ENCODE results near the gene CENPC. TPM values are rescaled to one million over a fixed set of nuclear protein-coding genes. Genes with fewer than 3 reads are reported as not detected.

Gene CENPC
- total RNA-seq, 1 experiment from 2014 or later: 19.7 TPM

GRCh38 chr4:67550451-67550850 lies 5.1 kb upstream of the CENPC start:
- H3K4me1 ChIP-seq: no peaks in the 10 kb centered on the region
- Mint-ChIP-seq H3K27me3 (ENCODE audit: insufficient read depth, unreplicated experiment) (peaks cover 2% of the 10 kb centered on the region), H3K9me3 (ENCODE audit: unreplicated experiment) (no peaks in the 10 kb centered on the region), H3K4me3 (ENCODE audit: unreplicated experiment) (no peak overlapping the region), H3K4me1 (ENCODE audit: low read depth, unreplicated experiment) (no peaks in the 10 kb centered on the region), H3K36me3 (ENCODE audit: insufficient read depth, unreplicated experiment) (peaks cover under 1% of the 10 kb centered on the region), H3K27ac (ENCODE audit: unreplicated experiment) (no peak overlapping the region)
- no peaks in the 10 kb centered on the region for H3K27me3 ChIP-seq (replicated peaks; ENCODE audit: control insufficient read depth, insufficient read depth, low read length)
- intact Hi-C loops (cut with micrococcal nuclease; ENCODE audit: unreplicated experiment): no loop called here
- ChIA-PET POLR2A (no interaction called here), CTCF (no interaction called here)
- no peaks in the 10 kb centered on the region for H3K36me3 ChIP-seq (ENCODE audit: control insufficient read depth, insufficient read depth, low read length)
- no peak for DNase-seq
- no peak overlapping the region for H3K4me3 ChIP-seq (ENCODE audit: low read depth, low read length)
- no TSS peak for BruUV-seq (replicated peaks)
- TF ChIP-seq, protein P1, sequence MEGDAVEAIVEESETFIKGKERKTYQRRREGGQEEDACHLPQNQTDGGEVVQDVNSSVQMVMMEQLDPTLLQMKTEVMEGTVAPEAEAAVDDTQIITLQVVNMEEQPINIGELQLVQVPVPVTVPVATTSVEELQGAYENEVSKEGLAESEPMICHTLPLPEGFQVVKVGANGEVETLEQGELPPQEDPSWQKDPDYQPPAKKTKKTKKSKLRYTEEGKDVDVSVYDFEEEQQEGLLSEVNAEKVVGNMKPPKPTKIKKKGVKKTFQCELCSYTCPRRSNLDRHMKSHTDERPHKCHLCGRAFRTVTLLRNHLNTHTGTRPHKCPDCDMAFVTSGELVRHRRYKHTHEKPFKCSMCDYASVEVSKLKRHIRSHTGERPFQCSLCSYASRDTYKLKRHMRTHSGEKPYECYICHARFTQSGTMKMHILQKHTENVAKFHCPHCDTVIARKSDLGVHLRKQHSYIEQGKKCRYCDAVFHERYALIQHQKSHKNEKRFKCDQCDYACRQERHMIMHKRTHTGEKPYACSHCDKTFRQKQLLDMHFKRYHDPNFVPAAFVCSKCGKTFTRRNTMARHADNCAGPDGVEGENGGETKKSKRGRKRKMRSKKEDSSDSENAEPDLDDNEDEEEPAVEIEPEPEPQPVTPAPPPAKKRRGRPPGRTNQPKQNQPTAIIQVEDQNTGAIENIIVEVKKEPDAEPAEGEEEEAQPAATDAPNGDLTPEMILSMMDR (IDR thresholded peaks at IDR 0.05; ENCODE audit: insufficient read depth in 1 of 2, low read depth in 1 of 2, low read length in 1 of 2, severe bottlenecking in 1 of 2, unreplicated experiment in 1 of 2): no peak
- no peaks in the 10 kb centered on the region for H3K9me3 ChIP-seq

DNA sequence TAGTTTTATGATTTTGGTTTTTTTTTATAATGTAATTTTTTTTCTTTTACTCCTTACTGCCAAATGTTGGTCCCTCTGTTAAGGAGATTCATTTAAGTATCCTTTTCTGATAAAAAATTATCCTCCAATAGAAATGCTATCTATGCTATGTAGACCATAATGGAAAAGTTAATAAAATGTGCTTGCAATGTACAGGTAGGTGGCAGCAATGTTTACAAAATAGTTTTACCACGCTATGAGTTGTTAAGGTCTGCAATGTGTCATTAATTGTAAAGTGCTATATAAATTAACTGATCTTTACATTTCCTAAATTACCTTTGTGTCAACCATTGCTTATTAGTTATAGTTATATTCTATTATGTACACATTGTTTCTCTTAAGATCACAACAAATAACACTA lies 3.8 kb upstream of the CENPC start:
- Histone ChIP-seq H3K27me3 (replicated peaks; ENCODE audit: control insufficient read depth, insufficient read depth, low read length) (no peaks in the 10 kb centered on the region), H3K36me3 (ENCODE audit: control insufficient read depth, insufficient read depth, low read length) (no peaks in the 10 kb centered on the region), H3K4me1 (peaks cover under 1% of the 10 kb centered on the region; the same call in 1 of the 2 replicates), H3K4me3 (ENCODE audit: low read depth, low read length) (no peak overlapping the region), H3K9me3 (no peaks in the 10 kb centered on the region)
- Mint-ChIP-seq H3K4me1 (ENCODE audit: low read depth, unreplicated experiment) (no peaks in the 10 kb centered on the region), H3K9me3 (ENCODE audit: unreplicated experiment) (no peaks in the 10 kb centered on the region), H3K27me3 (ENCODE audit: insufficient read depth, unreplicated experiment) (no peaks in the 10 kb centered on the region), H3K27ac (ENCODE audit: unreplicated experiment) (no peak overlapping the region), H3K4me3 (ENCODE audit: unreplicated experiment) (no peak overlapping the region), H3K36me3 (ENCODE audit: insufficient read depth, unreplicated experiment) (peaks cover 10% of the 10 kb centered on the region)
- no peak for DNase-seq
- TF ChIP-seq, protein P1 (IDR thresholded peaks at IDR 0.05; ENCODE audit: insufficient read depth in 1 of 2, low read depth in 1 of 2, low read length in 1 of 2, severe bottlenecking in 1 of 2, unreplicated experiment in 1 of 2): peak; percentile 10 to 13
- CTCF ChIA-PET: no interaction called here
- no TSS peak for BruUV-seq (replicated peaks)
- intact Hi-C loops (cut with micrococcal nuclease; ENCODE audit: unreplicated experiment): loop anchor here (1.0 to 5.0 kb wide), 2 partner anchors 83 to 361 kb away; no protein-coding TSS in a partner anchor
- POLR2A ChIA-PET: no interaction called here

GRCh38 chr4:67546971-67547370 lies 1.7 kb upstream of the CENPC start:
- Mint-ChIP-seq H3K27ac (ENCODE audit: unreplicated experiment) (no peak overlapping the region), H3K27me3 (ENCODE audit: insufficient read depth, unreplicated experiment) (no peaks in the 10 kb centered on the region), H3K9me3 (ENCODE audit: unreplicated experiment) (no peaks in the 10 kb centered on the region), H3K4me3 (ENCODE audit: unreplicated experiment) (no peak overlapping the region), H3K4me1 (ENCODE audit: low read depth, unreplicated experiment) (peaks cover 11% of the 10 kb centered on the region), H3K36me3 (ENCODE audit: insufficient read depth, unreplicated experiment) (peaks cover 12% of the 10 kb centered on the region)
- no TSS peak for BruUV-seq (replicated peaks)
- ChIA-PET CTCF (no interaction called here), POLR2A (no interaction called here)
- no peak overlapping the region for H3K4me3 ChIP-seq (ENCODE audit: low read depth, low read length)
- peaks cover 11% of the 10 kb centered on the region; the same call in 1 of the 2 replicates for H3K4me1 ChIP-seq
- H3K9me3 ChIP-seq: no peaks in the 10 kb centered on the region
- intact Hi-C loops (cut with micrococcal nuclease; ENCODE audit: unreplicated experiment): loop anchor here (5.0 kb wide), 1 partner anchor 85 kb away; no protein-coding TSS in a partner anchor
- no peaks in the 10 kb centered on the region for H3K36me3 ChIP-seq (ENCODE audit: control insufficient read depth, insufficient read depth, low read length)
- TF ChIP-seq, protein P1 (IDR thresholded peaks at IDR 0.05; ENCODE audit: insufficient read depth in 1 of 2, low read depth in 1 of 2, low read length in 1 of 2, severe bottlenecking in 1 of 2, unreplicated experiment in 1 of 2): no peak
- no peaks in the 10 kb centered on the region for H3K27me3 ChIP-seq (replicated peaks; ENCODE audit: control insufficient read depth, insufficient read depth, low read length)
- DNase-seq: no peak

Measured in Caco-2 (cell line).